GM12864 (cell line): ENCODE data around the gene DCP1B.

Experiments
- DNase-seq: peaks from one replicate; pipeline ENCODE4 v3.0.0-alpha.2; 2011; ENCODE audit warnings: low read depth
- H3K4me3 ChIP-seq: 2 replicates; pipeline ENCODE4 v1.5.1; 2011; ENCODE audit warnings: mild to moderate bottlenecking, low read depth, low read length, control low read depth
- CTCF ChIP-seq: IDR thresholded peaks from 2 replicates; pipeline ENCODE4 v1.5.1; 2011; ENCODE audit warnings: low read depth, mild to moderate bottlenecking, moderate library complexity, low read length, control low read depth, inconsistent platforms; ENCODE audit errors: missing control alignments

Gene DCP1B

GRCh38 chr12:2004113-2004929, at the start of gene DCP1B:
TSS of gene DCP1B (minus strand) at chr12:2004457. CDS start at chr12:2004431, 26 bp downstream.
- peak; percentile 89 for DNase-seq
- no peak for TF ChIP-seq CTCF
- peak within 1 kb of the TSS; percentile 86 for H3K4me3 ChIP-seq

- no peak for DNase-seq
- no peak overlapping the region for H3K4me3 ChIP-seq
- TF ChIP-seq CTCF: no peak
Observed at GRCh38 chr12:2053691-2054090, 49.4 kb upstream of the DCP1B start.

- no peak for TF ChIP-seq CTCF
- DNase-seq: no peak
- H3K4me3 ChIP-seq: no peak within 1 kb of the TSS; the same call in 1 of the 2 replicates
Observed at GRCh38 chr12:2052826-2053678, 48.8 kb upstream of the DCP1B start, which contains the start of gene CACNA1C. TSS of gene CACNA1C (plus strand) at chr12:2052987. CDS start at chr12:2053563, 576 bp downstream.

- no peak for TF ChIP-seq CTCF
- no peak overlapping the region for H3K4me3 ChIP-seq
- no peak for DNase-seq
Observed at GRCh38 chr12:2051700-2052621, 47.7 kb upstream of the DCP1B start.

- no peak overlapping the region for H3K4me3 ChIP-seq
- DNase-seq: no peak
- TF ChIP-seq CTCF: no peak
Observed at GRCh38 chr12:2049604-2050540, 45.6 kb upstream of the DCP1B start.

- no peak overlapping the region for H3K4me3 ChIP-seq
- TF ChIP-seq CTCF: no peak
- DNase-seq: no peak
Observed at GRCh38 chr12:2047752-2048151, 43.5 kb upstream of the DCP1B start.
